ENCODE measurements around the gene CFL2. TPM values are rescaled to one million over a fixed set of nuclear protein-coding genes. Genes with fewer than 3 reads are reported as not detected.

The CFL2 gene
- 170 and 185 TPM in 2 replicates for total RNA-seq

DNA sequence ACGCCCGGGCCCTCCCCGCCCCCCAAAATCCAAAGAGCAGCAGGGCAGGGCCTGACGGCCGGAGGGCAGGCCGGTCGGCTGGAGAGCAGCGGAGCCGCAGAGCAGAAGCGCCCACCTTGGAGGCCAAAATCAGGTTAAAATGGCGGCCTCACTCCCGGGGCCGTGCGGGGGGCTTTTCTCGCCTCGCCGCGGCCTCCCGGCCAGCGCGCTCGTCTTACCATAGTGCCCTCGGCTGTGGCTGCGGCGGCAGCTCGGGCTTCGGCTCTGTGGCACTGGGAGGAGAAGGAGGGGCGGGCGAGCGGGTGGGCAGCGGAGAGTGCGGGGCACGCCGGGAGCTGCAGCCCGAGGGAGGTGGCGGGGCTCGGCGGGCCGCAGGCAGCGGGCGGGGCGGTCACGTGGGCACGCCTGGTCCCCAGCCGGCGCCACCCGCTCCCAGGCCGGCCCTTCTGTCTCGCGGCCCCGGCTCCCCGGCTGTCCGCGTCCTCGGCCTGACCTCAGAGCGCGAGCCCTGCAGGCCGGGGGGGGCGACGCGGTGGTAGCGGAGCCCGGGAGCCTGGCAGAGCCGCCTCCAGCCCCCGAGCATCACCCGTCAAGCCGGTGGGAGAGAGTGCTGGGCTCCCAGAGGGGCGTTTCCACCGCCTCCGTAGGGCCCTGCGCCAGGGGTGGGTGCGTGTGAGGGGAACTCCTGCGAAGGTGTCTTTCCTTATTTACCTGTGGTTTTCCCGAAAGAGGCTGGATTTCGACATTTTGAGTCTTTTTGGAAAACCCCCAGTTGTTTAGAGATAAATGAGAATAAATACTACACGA is at the start of gene CFL2:
Gene CFL2 (minus strand): TSS at position 274 of the 807 bp plus-strand sequence. CDS start 53 bp downstream, at position 221.

Small RNA genes lying within 50 kb of the gene (small RNA-seq; reads per million reads assigned to genes)
- not detected for gene RNU6-1261P

Other genes starting within 250 kb of the CFL2 start
- 31.2 and 38.3 TPM in 2 replicates for gene EAPP, start 174.9 kb downstream of the CFL2 start, total RNA-seq
- 139 and 153 TPM in 2 replicates for gene SNX6, start 84.4 kb downstream of the CFL2 start, total RNA-seq
- gene BAZ1A, start 160.8 kb upstream of the CFL2 start, total RNA-seq, result 24.3 and 35.2 TPM in 2 replicates